HepG2 (cell line): ENCODE measurements around the gene PRIMPOL.
A peak's percentile ranks its signal among the peaks of the same experiment; 100 is the strongest.

ENCODE experiments used
- CTCF ChIP-seq: sonication (generic); formaldehyde crosslinking; IDR thresholded peaks from 2 replicates; pipeline ENCODE4 v1.5.0; 2020; ENCODE audit warnings: mild to moderate bottlenecking, missing genetic modification reagents, moderate library complexity
- NFIC ChIP-seq: IDR thresholded peaks from 2 replicates; pipeline ENCODE4 v1.6.1; 2012; ENCODE audit warnings: mild to moderate bottlenecking, low read length, inconsistent platforms
- ZZZ3 ChIP-seq: sonication (generic); formaldehyde crosslinking; IDR thresholded peaks from 2 replicates; pipeline ENCODE4 v1.4.0; 2020; ENCODE audit warnings: missing genetic modification reagents, mild to moderate bottlenecking, borderline replicate concordance

- TF ChIP-seq NFIC (no peak), CTCF (CRISPR knock-in tag) (peak; percentile 20; the same call in 1 of the 2 replicates), ZZZ3 (no peak)
Measured at GRCh38 chr4:184648313-184649025, 1.1 kb upstream of the PRIMPOL start.
